ENCODE data around the gene SERPINA4.
"Not testable (repeated sequence)": the region's sequence is repeated elsewhere in the genome, so short reads cannot be mapped to it uniquely, and the experiment has no call there.

The SERPINA4 gene

GRCh38 chr14:94572637-94573303 lies 11.5 kb downstream of the SERPINA4 start:
- Histone ChIP-seq H3K4me3 (ENCODE audit: severe bottlenecking) (no peak overlapping the region), H3K4me1 (ENCODE audit: insufficient read depth, poor library complexity, severe bottlenecking) (no peaks in the 10 kb centered on the region), H3K36me3 (ENCODE audit: low read depth) (no peaks in the 10 kb centered on the region), H3K27me3 (ENCODE audit: insufficient read depth, poor library complexity, severe bottlenecking) (no peaks in the 10 kb centered on the region), H3K9me3 (ENCODE audit: severe bottlenecking) (no peaks in the 10 kb centered on the region), H3K27ac (ENCODE audit: poor library complexity, severe bottlenecking) (no peak overlapping the region)
- DNase-seq (ENCODE audit: low spot score) (no peak), ATAC-seq (ENCODE audit: low read depth) (no peak)
- no peak for TF ChIP-seq CTCF (IDR thresholded peaks at IDR 0.05; ENCODE audit: poor library complexity, severe bottlenecking)

- Histone ChIP-seq H3K27me3 (ENCODE audit: insufficient read depth, poor library complexity, severe bottlenecking) (no peaks in the 10 kb centered on the region), H3K36me3 (ENCODE audit: low read depth) (no peaks in the 10 kb centered on the region), H3K4me3 (ENCODE audit: severe bottlenecking) (no peak overlapping the region), H3K4me1 (ENCODE audit: insufficient read depth, poor library complexity, severe bottlenecking) (no peaks in the 10 kb centered on the region), H3K9me3 (ENCODE audit: severe bottlenecking) (no peaks in the 10 kb centered on the region), H3K27ac (ENCODE audit: poor library complexity, severe bottlenecking) (no peak overlapping the region)
- no peak for TF ChIP-seq CTCF (IDR thresholded peaks at IDR 0.05; ENCODE audit: poor library complexity, severe bottlenecking)
- ATAC-seq (ENCODE audit: low read depth) = no peak
- DNase-seq (ENCODE audit: low spot score) = no peak
These were observed 12.4 kb downstream of the SERPINA4 start for GRCh38 chr14:94573475-94574277.

- no peaks in the 10 kb centered on the region for H3K36me3 ChIP-seq (ENCODE audit: low read depth)
- DNase-seq (ENCODE audit: low spot score) = no peak
- H3K4me1 ChIP-seq (ENCODE audit: insufficient read depth, poor library complexity, severe bottlenecking) = no peaks in the 10 kb centered on the region
- ATAC-seq (ENCODE audit: low read depth) = no peak
- no peaks in the 10 kb centered on the region for H3K27me3 ChIP-seq (ENCODE audit: insufficient read depth, poor library complexity, severe bottlenecking)
- no peak overlapping the region for H3K4me3 ChIP-seq (ENCODE audit: severe bottlenecking)
- H3K27ac ChIP-seq (ENCODE audit: poor library complexity, severe bottlenecking) = no peak overlapping the region
- no peak for TF ChIP-seq CTCF (IDR thresholded peaks at IDR 0.05; ENCODE audit: poor library complexity, severe bottlenecking)
- no peaks in the 10 kb centered on the region for H3K9me3 ChIP-seq (ENCODE audit: severe bottlenecking)
These were observed 13.1 kb downstream of the SERPINA4 start for GRCh38 chr14:94574336-94574735.

DNA sequence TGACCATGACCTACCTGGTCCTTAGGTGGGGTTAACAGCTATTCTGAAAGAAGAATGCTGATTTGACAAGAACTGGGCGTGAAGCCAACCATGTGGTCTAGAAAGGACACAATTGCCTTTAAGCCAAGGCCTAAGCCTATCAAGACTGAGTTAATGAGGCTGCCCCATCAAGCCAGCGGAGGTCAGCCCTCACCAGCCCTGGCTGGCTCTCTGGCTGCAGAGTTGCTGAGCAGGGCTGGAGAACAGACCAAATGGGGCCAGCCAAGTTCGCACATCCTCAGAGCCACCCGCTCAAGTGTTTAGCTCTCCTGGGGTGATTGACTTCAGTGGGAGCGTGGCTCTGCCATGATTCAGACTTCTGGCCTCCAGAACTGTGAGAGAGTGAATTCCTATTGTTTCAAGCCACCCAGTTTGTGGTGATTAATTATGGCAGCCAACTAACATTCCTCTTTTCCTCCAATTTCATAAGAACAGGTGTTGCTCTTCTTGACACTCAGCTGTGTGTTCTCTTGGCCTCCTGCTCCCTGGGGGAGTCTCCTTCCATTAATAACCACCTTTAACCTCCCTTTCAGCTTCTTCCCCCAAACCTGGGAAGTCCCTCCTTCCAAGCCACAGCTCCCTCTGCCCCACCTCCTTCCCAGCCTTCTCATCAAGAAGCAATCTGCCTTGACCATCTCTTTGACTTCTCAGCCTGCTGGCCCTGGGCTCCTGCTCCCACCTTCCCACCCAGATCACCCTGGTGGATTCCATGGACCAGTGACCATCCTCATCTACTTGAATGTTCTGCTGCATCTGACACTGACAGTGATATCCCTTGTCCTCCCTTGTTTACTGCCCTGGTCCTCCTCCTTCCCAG lies 14.7 kb downstream of the SERPINA4 start:
- ATAC-seq (ENCODE audit: low read depth) (peak; percentile 39; the same call in 2 of the 3 replicates), DNase-seq (ENCODE audit: low spot score) (no peak)
- Histone ChIP-seq H3K27me3 (ENCODE audit: insufficient read depth, poor library complexity, severe bottlenecking) (no peaks in the 10 kb centered on the region), H3K4me3 (ENCODE audit: severe bottlenecking) (no peak overlapping the region), H3K4me1 (ENCODE audit: insufficient read depth, poor library complexity, severe bottlenecking) (no peaks in the 10 kb centered on the region), H3K27ac (ENCODE audit: poor library complexity, severe bottlenecking) (no peak overlapping the region), H3K36me3 (ENCODE audit: low read depth) (no peaks in the 10 kb centered on the region), H3K9me3 (ENCODE audit: severe bottlenecking) (no peaks in the 10 kb centered on the region)
- TF ChIP-seq CTCF (IDR thresholded peaks at IDR 0.05; ENCODE audit: poor library complexity, severe bottlenecking) = no peak

- not testable (repeated sequence) for H3K9me3 ChIP-seq (ENCODE audit: severe bottlenecking); H3K27ac ChIP-seq (ENCODE audit: poor library complexity, severe bottlenecking); H3K27me3 ChIP-seq (ENCODE audit: insufficient read depth, poor library complexity, severe bottlenecking); H3K4me1 ChIP-seq (ENCODE audit: insufficient read depth, poor library complexity, severe bottlenecking); H3K36me3 ChIP-seq (ENCODE audit: low read depth); H3K4me3 ChIP-seq (ENCODE audit: severe bottlenecking); DNase-seq (ENCODE audit: low spot score); ATAC-seq (ENCODE audit: low read depth)
These were observed 16.2 kb downstream of the SERPINA4 start for GRCh38 chr14:94577472-94577871.
